Measurements from ENCODE around the gene TRAPPC3L.

The TRAPPC3L gene

GRCh38 chr6:116461932-116462885 is 83.3 kb downstream of the TRAPPC3L start:
- no peak for DNase-seq

DNA sequence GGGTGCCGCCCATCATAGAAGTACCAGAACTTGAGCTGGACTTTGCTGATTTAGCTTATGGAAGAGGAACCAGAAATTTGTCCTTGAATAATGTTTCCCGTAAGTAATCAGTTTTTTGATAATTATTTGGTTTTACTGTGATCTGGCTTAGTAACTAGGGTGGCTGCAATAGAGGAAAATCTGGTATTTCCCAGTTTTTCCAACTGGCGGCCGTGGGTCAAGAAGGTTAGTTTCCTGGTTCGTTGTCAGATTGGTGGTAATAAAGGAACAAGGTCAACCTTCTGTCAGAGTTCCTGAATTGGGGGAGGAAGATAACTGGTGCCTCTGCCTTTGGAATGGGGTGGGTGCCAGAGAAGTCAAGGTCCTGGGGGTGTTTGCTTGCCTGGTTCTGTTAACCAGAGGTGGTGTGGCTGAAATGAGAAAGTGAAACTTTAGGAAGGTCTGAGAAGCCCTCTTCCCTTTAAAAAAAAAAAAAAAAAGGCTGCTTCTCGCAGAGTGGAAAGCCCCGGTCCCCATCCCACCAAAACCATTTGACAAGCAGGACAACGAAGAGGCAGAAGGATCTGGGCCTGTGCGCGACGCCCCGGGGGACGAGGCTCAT is 84.1 kb downstream of the TRAPPC3L start, which contains the start of gene CALHM6:
Gene CALHM6 (plus strand): TSS at position 45 of the 601 bp plus-strand sequence. CDS start 555 bp downstream, at position 600.
- no peak for DNase-seq

GRCh38 chr6:116459927-116460326 is 85.6 kb downstream of the TRAPPC3L start:
- no peak for DNase-seq

DNA sequence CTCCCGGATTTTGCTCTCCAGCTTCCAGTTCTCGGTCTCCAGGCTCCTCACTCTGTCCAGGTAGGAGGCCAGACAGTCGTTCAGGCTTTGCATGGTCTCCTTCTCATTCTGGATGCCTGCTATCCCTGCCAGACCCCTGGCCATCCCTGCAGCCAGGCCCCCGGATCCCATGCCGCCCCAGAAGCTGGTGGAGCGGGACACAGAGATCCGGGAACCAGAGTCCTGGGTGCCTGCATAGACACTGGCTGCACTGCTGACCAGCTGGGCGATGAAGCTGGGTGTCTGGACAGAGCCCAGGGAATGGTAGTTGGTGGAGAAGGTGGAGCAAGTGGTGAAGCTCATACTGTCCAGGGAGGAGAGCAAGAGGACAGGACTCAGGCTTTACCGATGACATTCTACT is 87.2 kb downstream of the TRAPPC3L start:
- DNase-seq, result no peak

DNA sequence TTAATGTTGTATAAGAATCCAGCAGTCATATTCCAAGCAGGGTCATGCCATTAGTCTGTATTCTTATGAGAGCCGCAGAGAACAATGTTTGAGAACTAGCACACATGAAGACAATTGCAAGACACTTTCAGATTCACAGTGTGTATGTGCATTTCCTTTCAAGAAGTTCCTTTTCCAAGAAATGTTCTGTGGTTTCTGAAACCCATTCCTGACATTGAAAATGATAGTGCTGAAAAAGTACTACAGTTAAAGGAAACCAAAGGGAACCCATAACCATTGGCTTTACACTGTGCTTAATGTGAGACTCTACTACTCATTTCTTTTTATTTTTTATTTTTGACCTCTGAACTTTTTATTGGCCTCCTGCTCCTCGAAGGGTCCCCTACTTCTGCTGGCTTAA is 88.6 kb downstream of the TRAPPC3L start:
- DNase-seq, result no peak

DNA sequence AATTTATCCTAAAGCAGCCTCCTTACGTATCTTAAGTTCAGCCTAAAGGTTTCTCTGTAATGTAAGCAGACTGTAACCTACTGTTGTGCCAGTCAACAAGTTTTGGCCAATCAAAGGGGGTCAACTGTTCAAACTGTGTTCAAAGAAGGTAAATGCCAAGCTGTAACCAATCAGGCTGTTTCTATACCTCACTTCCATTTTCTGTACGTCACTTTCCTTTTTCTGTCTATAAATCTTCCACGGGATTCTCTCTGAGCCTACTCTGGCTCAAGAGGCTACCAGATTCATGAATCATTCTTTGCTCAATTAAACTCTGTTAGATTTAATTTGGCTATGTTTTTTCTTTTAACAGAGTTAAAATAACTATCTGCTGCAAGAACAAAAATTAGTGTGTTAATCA is 89.4 kb downstream of the TRAPPC3L start:
- DNase-seq, result no peak

DNA sequence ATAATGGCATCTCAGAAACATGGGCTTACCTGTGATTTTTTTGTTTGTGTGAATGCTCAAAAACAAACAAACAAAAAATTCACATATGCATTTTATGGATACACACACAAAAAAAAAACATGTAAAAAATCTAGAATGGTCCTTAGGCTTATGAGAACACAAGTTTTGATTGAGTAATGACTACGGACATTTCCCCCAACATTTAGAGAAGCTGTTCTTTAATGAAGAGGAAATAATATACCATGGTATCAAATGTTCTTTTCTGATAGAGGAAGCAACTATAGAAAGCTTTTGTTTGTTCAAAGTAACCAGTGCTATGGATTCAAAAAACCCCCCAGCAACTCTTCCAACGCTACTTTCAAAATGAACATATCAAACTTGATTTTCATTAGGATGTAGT is 93.0 kb downstream of the TRAPPC3L start:
- no peak for DNase-seq

GRCh38 chr6:116451916-116452315 is 93.6 kb downstream of the TRAPPC3L start:
- DNase-seq, result no peak

GRCh38 chr6:116450769-116451740 is 94.4 kb downstream of the TRAPPC3L start:
- no peak for DNase-seq

GRCh38 chr6:116450185-116450710 is 95.2 kb downstream of the TRAPPC3L start:
- DNase-seq, result no peak

DNA sequence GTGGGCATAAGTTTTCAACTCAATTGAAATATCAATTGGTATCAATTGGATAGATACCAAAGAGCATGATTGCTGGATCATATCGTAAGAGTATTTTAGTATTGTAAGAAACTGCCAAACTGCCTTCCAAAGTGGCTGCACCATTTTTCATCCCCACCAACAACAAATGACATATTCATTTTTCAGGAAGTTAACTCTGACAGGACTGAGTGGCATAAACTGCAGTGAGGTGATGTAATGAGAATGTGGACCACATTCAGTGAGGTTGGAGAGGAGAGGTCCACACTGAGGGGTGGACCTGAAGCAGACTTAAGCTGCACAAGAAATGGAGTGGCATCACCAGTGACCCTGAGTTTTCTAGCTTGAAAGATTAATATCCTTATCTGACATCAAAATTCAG is 95.9 kb downstream of the TRAPPC3L start:
- DNase-seq, result no peak

DNA sequence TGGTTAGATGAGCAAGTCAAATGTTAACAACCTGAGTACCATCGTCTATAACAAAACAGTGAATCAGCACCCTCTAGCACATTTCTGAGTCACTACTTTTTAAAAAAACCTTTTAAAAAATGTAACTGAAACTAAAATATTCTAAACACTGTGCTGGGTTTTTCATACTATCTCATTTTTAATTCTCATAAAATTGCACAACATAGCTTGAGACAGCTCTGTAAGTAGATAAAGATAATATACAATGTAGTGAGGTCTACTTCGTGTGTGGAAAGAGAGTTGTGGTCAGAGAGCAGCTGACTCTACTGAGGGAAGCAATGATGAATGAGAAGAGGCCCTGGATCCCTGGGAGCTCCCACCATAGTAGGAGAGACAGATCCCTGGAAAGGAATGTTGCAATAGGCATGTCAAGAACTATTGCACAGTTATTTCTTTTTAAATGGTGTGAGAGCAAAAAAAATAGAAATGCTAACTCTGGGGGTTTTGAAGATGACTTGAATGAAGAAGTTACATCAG is 97.9 kb downstream of the TRAPPC3L start:
- DNase-seq, result peak; percentile 93

DNA sequence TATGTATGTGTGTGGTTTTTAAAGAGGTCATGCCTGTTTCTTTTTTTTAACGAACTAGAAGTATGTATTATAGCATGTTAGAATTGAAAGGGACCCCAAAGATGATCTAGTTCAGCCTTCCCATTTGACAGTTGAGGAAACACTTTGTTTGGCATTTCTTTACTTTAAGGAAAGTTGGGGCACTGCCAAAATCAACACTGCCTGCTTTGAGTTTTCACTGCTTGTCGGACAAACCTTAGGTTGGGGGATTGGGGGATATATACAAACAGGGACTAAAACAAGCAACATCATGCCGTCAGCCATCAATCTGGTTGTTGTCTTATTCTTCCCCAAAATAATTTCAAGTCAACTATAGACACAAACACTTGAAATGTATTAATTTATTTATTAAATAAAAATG is 98.4 kb downstream of the TRAPPC3L start:
- no peak for DNase-seq

DNA sequence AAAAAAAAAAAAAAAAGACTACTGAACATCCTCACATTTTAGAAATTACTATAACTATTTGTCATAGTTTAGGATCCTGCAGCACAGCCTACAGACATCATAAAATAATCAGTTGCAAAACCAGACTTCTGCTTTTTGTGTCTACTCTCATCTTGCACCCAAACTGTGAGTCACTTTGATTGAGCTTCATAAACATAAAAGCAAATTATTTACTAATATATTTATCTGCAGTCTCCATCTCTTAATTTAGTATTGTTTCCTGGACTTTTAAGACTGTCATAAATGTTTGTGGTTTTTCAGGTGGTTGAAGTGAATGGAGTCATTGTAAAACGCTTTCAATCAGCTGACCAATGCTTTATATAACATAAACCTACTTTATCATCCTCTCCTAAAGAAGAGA is 99.1 kb downstream of the TRAPPC3L start:
- peak; percentile 47 for DNase-seq

GRCh38 chr6:116445102-116445501 is 100.4 kb downstream of the TRAPPC3L start:
- DNase-seq, result no peak

All from HCEC 1CT (cell line).